Mucosa of gallbladder (tissue), 1 donor: Measurements from ENCODE around the gene IFITM2. TPM values are rescaled to one million over a fixed set of nuclear protein-coding genes. Genes with fewer than 3 reads are reported as not detected.

Experiments
- DNase-seq: peaks from one replicate; pipeline ENCODE4 v3.0.0-alpha.2; 2020; ENCODE audit warnings: low spot score
- total RNA-seq: library from RNA; stranded (reverse); gene quantifications from one replicate; pipeline ENCODE4 v1.2.1, GENCODE V29; 2021
- donor health status: DM: no; HTN: no; CAD: no.

IFITM2 gene
- total RNA-seq, 1 donor from 2014 or later = 129 TPM

DNA sequence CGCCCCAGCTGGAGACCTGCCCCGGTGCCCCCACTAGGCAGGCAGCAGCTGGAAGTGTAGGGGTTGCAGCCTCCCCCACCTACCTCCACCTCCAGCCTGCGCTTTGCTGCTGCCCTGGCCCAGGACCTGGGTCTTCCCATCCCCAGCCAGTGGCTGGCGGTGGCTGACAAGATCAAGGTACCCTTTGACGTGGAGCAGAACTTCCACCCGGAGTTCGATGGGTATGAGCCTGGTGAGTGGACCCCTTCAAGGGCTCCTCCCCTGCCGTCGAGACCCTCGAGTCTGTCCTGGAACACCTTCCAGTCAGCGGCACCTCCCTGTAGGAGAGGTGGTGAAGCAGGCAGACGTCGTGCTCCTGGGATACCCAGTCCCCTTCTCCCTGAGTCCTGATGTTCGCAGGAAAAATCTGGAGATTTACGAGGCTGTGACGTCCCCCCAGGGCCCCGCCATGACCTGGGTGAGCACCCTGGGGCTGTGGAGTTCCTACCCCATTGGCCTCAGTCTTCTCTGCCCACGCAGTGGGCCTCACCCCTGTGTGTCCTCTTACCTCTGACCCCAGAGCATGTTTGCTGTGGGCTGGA lies 14.3 kb upstream of the IFITM2 start:
- no peak for DNase-seq

DNA sequence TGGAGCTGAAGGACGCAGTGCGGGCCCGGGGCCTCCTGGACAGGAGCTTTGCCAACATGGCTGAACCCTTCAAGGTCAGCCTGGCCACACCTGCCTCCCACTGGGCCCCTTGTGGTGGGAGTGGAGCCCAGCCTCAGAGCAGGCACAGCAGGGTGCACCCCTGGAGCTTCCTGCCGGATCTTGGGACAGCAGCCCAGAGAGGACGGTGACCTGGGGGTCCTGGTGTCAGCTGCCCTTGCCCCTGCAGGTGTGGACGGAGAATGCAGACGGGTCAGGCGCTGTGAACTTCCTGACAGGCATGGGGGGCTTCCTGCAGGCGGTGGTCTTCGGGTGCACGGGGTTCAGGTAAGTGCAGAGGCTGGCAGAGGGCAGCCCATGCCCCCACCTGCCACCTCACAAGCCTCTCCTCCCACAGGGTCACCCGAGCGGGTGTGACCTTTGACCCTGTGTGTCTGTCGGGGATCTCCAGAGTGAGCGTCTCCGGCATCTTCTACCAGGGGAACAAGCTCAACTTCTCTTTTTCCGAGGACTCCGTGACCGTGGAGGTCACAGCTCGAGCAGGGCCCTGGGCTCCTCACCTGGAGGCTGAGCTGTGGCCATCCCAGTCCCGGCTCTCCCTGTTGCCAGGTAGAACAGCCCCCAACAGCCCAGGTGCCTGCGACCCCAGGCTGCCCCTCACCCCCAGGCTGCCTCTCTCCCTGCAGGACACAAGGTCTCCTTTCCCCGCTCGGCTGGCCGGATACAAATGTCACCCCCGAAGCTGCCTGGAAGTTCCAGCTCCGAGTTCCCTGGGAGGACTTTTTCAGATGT lies 13.6 kb upstream of the IFITM2 start:
- no peak for DNase-seq

DNA sequence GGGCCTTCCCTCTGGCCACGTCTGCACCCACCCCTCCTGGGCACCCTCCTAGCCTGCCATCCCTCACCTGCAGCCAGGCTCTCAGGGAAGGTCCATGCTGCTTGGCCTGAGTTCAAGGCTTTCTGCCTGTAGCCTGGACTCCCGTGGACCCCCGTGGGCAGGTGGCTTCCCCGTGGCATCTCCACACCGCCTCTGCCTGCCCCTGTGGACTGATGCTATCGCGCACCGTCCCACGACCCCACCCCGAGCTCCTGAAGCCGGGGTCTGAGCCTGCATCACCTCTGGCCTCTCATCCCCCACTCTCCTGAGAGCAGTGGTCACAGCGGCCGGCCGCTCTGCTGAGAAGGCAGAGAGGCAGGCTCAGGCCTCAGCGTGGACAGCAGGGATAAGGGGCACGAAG lies 12.8 kb upstream of the IFITM2 start:
- DNase-seq = no peak

DNA sequence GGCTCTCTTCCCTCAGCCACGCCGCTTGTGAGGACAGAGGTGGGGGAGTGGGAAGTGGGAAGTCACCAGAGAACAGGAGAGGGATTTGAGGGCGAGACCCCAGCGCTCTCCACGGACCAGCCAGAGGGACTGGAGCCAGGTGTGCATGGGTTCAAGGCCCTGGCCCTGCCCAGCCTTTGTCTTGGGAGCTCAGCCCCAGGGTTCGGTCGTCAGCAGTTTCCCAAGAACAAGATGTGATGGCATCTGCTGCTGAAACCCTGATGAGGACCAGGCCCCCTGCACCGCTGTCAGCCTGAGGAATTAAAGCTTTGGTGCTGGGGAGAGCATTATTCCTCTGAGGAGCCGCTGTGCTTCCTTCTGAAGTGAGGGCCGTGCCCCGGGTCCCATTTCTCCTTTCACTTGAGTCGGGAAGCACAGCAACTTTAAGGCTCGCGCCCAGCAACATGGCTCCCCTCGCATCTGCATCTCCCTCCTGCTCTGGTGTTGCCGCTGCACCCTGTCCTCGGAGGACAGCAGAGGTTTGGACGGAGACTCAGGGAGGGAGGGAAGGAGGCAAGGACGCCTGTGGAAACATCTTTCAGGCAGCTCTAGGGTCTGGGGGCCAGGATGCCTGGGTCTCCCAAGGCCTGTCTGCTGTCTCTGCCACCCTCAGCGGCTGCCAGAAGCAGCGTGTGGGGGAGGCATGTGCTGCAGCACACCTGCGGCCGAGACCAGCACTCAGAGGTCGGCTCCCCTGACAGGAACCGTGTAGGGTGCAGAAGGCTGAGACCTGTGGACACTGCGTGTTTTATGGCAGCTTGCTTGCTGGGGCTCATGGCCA lies 12.1 kb upstream of the IFITM2 start:
- DNase-seq = no peak

DNA sequence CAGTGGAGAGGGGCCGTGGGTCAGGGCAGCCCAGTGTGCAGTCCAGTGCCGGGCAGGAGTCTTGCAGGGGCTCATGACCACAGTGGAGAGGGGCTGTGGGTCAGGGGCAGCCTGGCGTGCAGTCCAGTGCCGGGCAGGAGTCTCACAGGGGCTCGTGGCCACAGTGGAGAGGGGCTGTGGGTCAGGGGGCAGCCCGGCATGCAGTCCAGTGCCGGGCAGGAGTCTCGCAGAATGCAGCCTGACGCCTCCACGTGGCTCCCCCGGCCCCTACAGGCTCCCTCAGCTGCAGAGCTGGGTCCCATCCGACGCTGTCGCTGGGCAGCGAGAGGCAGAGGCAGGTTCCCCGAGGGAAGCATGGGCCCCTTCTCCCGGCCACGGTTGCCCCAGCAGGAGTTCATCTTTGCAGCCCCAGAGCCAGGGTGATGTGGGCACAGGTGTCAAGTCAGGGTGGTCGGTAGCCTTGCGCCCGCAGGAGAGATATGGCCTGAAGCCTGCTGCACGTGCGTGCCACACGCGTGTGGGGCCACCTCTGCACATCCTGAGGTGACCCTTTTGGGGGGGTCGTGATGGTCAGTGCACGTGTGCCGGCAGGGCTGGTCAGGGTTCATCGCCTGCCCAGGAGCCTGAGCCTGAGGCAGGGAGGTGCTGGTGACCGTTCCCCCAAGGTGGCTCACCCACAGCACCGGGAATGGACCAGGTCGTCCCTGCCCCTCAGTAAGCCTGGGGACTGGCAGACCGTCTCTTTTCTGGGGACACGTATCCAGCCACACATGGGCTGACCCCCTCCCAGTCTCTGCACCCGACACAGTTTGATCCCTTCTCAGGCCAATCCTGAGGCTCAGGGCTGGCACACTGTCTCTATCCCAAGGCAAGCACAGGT lies 11.2 kb upstream of the IFITM2 start:
- no peak for DNase-seq

DNA sequence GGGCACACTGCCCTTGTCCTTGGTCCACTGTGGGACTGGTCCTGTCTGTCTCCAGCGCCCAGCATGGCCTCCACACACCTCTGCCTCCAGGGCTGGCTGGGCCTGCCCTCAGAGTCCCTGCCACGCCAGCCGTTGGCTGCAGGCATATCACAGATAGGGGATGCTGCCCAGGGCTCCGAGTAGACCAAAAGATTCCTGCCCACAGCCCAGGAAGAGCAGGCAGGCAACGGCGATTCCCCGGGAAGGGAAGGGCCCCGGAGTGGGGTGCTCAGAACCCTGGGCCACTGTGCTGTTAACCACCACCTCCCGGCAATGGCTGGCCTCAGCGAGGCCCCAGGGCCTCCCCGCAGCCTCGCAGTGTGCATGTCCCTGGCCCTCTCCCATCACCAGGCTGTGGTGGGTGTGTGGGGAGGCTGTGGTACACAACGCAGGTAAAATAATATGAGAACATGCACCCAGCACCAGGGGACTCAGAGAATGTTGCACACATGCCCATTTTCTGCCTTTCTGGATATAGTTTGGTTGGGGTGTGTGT lies 10.5 kb upstream of the IFITM2 start:
- no peak for DNase-seq

DNA sequence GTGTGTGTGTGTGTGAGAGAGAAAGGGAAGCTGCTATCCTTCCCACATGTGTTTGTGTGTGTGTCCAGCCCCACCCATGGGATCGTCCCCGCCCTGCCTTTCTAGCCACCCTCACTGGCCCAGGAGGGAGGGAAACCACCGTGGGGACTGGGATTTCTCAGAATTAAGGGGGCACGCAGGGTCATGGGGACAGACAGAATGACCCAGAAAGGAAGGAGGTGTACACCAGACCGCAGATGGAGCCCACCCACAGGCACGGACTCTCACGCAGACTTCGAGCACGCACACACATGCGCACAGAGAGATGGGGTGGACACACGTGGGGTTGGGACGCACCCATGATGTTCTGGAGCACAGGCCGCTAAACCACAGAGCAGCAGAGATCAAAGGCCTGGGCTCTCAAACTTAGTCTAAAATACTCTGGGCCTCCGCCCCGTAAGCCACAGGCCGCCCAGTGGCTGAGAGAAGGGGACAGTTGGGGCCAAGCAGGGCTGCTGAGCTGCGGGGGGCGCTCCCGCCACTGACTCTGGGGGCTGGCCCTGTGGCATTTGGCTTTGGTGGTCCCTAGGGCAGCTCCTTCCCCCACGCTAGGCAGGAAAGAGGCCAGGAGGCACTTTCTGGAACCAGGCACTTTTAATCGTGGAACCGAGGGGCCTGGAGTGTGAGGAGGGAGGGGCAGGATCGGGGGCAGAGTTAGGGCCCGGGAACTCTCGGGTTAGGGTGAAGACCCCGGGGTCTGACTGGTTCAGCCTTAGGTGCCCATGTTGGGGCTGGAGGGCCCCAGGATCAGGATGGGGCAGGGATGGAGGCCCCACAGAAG lies 9.8 kb upstream of the IFITM2 start:
- DNase-seq = peak; percentile 48

DNA sequence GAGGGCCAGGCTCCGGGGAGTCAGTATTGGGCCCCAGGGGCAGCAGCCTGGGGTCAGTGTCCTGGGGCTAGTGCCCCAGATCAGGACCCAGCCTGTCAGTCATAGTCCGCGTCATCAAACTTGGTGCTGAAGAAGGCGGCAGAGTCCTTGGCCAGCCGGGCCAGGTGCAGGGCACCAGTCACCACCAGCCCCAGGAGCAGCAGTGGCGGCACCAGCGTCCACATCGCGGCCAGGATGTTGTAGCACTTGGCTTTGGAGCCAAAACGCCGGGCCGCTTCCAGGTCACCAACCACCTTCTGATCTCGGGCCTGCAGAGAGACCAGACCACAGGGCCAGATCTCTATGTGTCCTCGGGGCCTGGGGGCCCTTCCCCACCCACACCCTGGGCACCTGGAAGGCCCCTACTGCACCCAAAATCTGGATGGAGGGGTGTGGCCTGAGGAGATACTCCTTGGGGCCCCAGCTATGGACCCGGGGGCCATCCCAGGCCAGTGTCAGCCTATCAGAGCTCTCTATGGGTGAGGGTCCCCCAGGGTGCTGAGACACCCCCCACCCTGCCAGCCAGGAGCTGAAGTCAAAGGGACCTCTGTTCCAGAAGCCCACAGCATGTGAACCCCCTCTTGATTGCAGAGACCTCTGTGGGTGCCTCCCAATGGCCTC lies 9.1 kb upstream of the IFITM2 start:
- DNase-seq = no peak

DNA sequence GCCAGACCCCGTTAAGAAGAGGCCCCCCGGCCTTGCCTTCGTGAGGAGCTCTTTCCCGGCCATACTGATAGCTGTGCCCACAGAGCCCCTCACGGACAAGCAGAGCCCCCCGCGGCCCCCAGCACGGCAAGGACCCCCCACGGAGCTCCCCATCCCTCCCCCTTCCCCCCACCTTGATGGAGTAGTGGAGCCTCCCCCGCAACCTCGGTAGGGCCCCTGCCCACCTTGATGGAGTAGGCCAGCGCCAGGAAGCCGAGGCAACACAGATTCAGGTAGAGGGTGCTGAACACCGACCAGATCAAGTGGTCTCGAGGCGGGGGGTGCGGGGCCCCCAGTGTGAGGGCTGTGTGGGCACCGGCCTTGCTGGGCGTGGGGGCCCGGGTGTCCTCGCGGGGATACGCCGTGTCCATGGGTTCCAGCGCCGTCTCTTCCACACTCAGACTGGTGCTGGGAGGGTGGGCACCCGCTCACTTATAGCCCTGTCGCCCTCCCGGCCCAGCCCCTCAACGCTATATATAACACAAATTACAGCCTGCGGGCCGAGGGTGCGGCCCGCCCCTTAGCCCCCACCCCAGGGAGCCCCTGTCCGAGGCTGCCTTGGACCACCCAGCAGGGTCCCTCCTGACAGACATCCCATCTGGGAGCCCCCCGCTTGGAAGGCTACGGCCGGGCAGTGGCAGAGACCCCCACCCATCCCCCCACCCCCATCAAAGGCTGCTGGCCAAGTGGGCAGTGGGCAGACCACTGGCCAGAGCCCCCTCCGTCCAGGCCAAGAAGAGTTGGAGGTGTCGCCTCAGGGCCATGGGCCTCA lies 8.3 kb upstream of the IFITM2 start, which contains the start of gene IFITM5:
Gene IFITM5, minus strand, starts transcription at position 446 of the 811 bp plus-strand sequence. Its CDS starts 36 bp downstream, at position 410.
- DNase-seq = no peak

DNA sequence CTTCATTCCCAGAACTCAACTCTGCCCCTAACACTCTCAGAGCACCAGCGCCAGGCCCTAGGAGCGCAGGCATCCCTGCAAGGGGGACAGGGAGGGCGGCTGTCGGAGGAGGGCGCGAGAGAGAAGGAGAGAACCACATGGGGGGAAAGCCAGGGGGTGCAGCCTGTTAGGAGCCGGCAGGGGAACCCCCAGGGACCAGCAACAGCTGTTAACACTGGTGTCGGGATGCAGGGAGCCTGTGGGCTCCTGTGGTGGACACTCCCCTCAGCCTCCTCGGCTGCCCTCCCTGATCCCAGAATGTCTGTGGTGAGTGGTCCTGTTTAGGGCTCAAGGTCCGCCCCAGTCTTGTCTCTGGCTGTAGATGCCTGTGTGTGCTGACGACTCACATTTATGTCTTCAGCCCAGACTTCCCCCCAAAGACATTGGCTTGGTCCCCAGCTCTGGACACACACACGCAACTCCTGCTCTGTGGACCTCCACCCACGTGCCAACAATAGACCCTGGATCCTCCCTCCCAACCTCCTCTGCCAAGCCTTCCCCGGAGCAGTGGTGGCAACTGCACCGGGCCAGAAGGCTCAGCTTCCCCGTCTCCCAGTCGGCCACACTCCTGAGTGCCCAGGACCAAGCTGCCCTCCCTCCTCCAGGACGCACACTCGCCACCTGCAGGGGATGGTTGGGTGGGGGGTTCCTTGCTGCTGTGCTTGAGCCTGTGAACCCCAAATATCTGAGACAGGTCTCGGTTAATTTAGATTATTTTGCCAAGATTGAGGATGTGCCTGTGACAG lies 7.5 kb upstream of the IFITM2 start:
- DNase-seq = no peak

DNA sequence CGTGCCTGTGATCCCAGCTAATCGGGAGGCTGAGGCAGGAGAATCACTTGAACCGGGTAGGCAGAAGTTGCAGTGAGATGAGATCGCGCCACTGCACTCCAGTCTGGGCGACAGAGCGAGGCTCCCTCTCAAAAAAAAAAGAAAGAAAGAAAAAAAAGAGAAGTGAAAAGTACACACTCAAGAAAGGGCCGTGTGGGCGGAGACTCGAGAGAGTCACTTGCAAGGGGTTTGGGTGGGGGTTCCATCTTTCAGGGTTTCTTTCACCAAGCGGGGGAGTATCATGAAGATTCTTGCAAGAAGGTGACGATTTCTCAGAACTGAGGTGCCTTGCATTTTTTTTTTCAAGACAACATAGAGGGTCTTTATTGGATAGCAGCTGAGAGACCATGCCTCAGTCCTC lies 4.3 kb upstream of the IFITM2 start:
- DNase-seq = no peak

DNA sequence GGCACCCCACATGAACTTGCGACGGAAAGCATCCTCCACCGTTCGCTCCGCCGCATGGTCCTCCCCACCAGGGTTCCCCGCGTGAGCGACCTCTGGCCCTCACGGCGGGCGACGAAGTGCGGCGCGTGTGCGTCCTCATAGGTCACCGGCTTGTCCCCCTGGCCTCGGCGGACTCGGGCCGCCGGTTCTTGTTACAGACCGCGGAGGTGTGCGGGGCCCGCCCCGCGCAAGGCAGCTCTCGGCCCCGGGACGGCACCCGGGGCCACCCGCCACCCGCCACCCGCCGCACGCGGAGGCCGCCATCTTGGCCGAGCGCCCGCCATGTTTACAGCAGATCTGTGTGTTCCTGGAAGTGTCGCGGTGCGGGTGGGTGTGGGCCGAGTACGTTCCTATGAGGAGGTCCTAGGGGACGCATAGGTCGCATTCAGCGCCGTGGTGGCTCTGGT lies 3.5 kb upstream of the IFITM2 start:
- DNase-seq = no peak

DNA sequence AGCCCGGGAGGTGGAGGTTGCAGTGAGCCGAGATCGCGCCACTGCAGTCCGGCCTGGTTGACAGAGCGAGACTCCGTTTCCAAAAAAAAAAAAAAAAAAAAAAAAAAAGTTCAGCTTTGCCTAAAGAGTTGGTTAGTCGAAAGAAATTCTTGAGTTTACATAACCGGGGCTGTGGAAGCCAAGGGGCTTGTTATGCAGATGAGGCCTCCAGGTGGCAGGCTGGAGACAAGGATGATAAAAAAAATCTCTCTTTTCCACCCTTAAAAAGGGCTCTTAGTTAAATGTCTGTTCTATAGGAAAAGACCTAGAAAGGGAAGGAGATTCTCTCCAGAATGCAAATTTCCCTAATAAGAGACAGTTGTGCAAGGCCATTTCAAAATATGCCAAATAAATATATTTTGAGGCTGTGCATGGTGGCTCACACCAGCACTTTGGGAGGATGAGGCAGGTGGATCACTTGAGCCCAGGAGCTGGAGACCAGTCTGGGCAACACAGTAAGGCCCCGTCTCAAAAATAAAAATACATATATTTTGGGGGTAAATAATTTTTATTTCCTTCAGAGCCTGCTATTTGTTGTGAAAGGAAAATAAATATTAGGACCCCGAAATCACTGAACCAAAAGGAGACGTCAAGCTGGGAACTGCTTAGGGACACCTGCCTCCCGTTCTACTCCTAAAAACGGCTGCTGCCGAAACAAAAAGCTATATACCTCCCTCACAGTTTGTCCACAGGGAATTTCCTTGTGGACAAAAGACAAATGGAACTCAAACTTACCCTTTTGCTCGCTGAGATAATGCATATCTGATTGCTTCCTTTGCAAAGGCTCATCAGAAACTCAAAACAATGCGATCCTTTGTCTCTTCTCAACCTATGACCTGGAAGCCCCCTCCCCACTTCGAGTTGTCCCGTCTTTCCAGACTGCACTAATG lies 2.4 kb upstream of the IFITM2 start:
- DNase-seq = peak; percentile 75

DNA sequence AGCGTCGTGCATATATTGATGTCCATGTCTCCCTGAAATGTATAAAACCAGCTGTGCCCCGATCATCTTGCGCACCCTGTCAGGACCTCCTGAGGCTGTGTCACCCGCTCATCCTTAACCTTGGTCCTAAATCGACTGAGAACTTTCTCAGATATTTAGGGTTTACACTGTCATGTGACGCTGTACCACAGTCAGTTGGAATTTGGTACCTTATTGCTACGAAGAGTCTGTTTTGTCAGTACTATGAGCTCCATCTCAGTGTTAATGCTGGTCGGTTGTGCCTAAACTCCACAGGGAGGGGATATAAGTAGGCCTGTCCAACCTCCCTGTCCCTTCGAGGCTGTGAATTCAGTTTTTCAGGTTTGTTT lies 1.8 kb upstream of the IFITM2 start:
- no peak for DNase-seq

DNA sequence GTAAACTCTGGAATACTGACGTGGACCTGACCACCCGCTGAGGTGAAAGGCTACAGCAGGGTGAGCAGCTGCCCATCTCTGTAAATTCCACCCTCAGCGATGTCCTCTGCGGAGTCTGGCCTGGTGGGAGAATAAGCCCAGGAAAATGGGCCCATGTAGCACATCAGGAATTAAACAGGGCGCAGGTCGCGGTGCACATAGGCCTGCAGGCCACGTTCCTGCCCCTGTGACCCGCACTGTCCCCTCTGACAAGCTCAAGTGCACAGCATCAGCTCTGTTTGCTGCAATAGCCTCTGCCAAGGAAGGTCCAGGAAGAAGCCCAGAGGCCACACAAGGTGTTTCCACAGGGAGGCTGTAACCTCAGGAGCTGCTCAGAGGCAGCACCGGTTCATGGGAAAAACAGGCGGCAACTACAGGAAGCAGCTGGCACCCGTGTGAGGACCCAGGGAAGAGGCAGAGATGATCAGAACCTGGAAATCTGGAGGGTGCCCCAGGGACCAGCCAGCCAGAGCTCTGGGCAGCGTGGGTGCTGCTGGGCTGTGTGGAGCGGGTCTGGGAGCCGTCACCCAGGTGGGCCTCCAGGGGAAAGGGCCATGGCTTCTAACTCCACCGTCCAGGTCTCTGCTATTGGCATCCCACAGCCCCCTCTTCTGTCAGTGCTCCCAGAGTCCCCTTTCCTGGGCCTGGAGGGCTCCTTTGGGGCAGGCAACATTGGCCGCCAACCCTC lies 808 bp upstream of the IFITM2 start:
- DNase-seq = no peak
